Measurements from ENCODE around the gene B4GALT5. TPM values are rescaled to one million over a fixed set of nuclear protein-coding genes. Genes with fewer than 3 reads are reported as not detected.
"Not testable (repeated sequence)": the region's sequence is repeated elsewhere in the genome, so short reads cannot be mapped to it uniquely, and the experiment has no call there.

B4GALT5 gene
- polyA plus RNA-seq, 3 donors = 2.4 to 18.3 (median 2.7) TPM

DNA sequence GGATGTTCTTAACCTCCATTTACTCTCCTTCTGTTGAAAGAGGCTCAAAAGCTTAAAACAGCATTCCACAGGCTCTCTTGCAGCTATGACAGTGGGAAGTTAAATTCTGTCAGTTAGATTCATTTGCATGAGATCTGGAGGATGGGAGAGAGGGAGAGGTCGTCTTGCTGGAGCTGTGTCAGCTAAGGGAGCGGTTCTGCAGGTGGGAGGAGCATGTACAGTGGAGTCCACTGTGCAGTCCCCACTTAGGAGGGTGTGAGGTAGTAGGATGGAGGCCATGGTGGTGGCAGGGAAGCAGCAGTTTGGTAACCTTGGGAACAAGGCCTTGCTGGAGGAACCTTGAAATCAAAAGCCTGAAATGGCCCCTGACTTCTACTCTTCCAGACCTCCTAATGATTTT, 12.0 kb upstream of the B4GALT5 start:
- DNase-seq = no peak
- intact Hi-C loops (cut with micrococcal nuclease) = loop anchor here in 1 of 2 donors (5.0 kb wide), 1 partner anchor 52 kb away; no protein-coding TSS in a partner anchor
- Histone ChIP-seq H3K4me3 (replicated peaks in 1 of 3; ENCODE audit: low read depth in 2 of 3, low read length in 3 of 3) (no peak overlapping the region), H2AFZ (ENCODE audit: insufficient read depth, low read depth, low read length, poor library complexity, severe bottlenecking) (no peak overlapping the region), H3K27ac (ENCODE audit: low read depth in 1 of 2, low read length in 2 of 2) (peak overlapping the region; percentile 3 to 58), H3K79me2 (ENCODE audit: insufficient read depth, low read length) (no peaks in the 10 kb centered on the region), H3K27me3 (ENCODE audit: control insufficient read depth in 2 of 2, insufficient read depth in 2 of 2, low read length in 2 of 2) (no peaks in the 10 kb centered on the region), H3K9me3 (replicated peaks in 1 of 2; ENCODE audit: control insufficient read depth in 1 of 2, insufficient read depth in 1 of 2, low read length in 2 of 2) (peaks cover 0 to 5% of the 10 kb centered on the region in 2 donors), H3K9ac (ENCODE audit: insufficient read depth, low read length, poor library complexity, severe bottlenecking) (no peak overlapping the region), H3K4me2 (replicated peaks; ENCODE audit: extremely low read depth, low read length, poor library complexity, severe bottlenecking) (no peak overlapping the region), H4K20me1 (ENCODE audit: insufficient read depth, low read length) (no peaks in the 10 kb centered on the region), H3K36me3 (replicated peaks in 1 of 2; ENCODE audit: control insufficient read depth in 1 of 2, insufficient read depth in 2 of 2, low read length in 2 of 2) (no peaks in the 10 kb centered on the region), H3K4me1 (ENCODE audit: control insufficient read depth in 1 of 2, insufficient read depth in 2 of 2, low read length in 2 of 2) (peaks cover 54 to 56% of the 10 kb centered on the region in 2 donors)
- TF ChIP-seq, protein P1, sequence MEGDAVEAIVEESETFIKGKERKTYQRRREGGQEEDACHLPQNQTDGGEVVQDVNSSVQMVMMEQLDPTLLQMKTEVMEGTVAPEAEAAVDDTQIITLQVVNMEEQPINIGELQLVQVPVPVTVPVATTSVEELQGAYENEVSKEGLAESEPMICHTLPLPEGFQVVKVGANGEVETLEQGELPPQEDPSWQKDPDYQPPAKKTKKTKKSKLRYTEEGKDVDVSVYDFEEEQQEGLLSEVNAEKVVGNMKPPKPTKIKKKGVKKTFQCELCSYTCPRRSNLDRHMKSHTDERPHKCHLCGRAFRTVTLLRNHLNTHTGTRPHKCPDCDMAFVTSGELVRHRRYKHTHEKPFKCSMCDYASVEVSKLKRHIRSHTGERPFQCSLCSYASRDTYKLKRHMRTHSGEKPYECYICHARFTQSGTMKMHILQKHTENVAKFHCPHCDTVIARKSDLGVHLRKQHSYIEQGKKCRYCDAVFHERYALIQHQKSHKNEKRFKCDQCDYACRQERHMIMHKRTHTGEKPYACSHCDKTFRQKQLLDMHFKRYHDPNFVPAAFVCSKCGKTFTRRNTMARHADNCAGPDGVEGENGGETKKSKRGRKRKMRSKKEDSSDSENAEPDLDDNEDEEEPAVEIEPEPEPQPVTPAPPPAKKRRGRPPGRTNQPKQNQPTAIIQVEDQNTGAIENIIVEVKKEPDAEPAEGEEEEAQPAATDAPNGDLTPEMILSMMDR (IDR thresholded peaks at IDR 0.05) = no peak
- Mint-ChIP-seq H3K27ac (peak overlapping the region in 6 of 7 donors; percentile 53 to 95 (median 90)), H3K27me3 (ENCODE audit: low read depth in 3 of 3) (peaks cover 0 to 3% (median 0%) of the 10 kb centered on the region in 3 donors), H3K4me3 (no peak overlapping the region), H3K4me1 (peaks cover 47% of the 10 kb centered on the region), H3K36me3 (no peaks in the 10 kb centered on the region), H3K9me3 (peaks cover 0 to 2% (median 0%) of the 10 kb centered on the region in 7 donors)
- WGBS (ENCODE audit: insufficient coverage) = 38% methylated on average over 2 of the region's 2 CpGs

DNA sequence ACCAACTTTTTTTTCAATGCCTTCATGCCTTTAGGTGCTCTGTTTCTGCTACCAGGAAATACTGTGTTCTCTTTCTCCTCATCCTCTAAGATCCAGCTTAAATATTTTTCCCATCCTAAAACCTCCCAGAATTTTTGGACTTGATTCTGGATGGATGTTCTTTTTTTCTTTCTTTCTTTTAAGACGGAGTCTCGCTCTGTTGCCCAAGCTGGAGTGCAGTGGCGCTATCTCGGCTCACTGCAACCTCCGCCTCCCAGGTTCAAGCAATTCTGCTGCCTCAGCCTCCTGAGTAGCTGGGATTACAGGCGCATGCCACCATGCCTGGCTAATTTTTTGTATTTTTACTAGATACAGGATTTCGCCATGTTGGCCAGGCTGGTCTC, 11.5 kb upstream of the B4GALT5 start:
- not testable (repeated sequence) for H2AFZ ChIP-seq (ENCODE audit: insufficient read depth, low read depth, low read length, poor library complexity, severe bottlenecking)
- peak overlapping the region; percentile 81 to 95 (median 90) for H3K27ac Mint-ChIP-seq

More for the DNA sequence above, 11.5 kb upstream of the B4GALT5 start:
- H3K36me3 ChIP-seq (replicated peaks in 1 of 2; ENCODE audit: control insufficient read depth in 1 of 2, insufficient read depth in 2 of 2, low read length in 2 of 2); H3K36me3 Mint-ChIP-seq; H4K20me1 ChIP-seq (ENCODE audit: insufficient read depth, low read length); H3K27me3 Mint-ChIP-seq (ENCODE audit: low read depth in 3 of 3); H3K27me3 ChIP-seq (ENCODE audit: control insufficient read depth in 2 of 2, insufficient read depth in 2 of 2, low read length in 2 of 2); H3K9me3 ChIP-seq (replicated peaks in 1 of 2; ENCODE audit: control insufficient read depth in 1 of 2, insufficient read depth in 1 of 2, low read length in 2 of 2); DNase-seq; H3K79me2 ChIP-seq (ENCODE audit: insufficient read depth, low read length); H3K9me3 Mint-ChIP-seq: not testable (repeated sequence)
- Mint-ChIP-seq H3K4me3 (peak overlapping the region; percentile 47 to 55), H3K4me1 (peaks cover 50% of the 10 kb centered on the region)
- intact Hi-C loops (cut with micrococcal nuclease) = loop anchor here in 1 of 2 donors (5.0 kb wide), 1 partner anchor 52 kb away; no protein-coding TSS in a partner anchor
- H3K4me1 ChIP-seq (ENCODE audit: control insufficient read depth in 1 of 2, insufficient read depth in 2 of 2, low read length in 2 of 2) = peaks cover 54 to 56% of the 10 kb centered on the region in 2 donors
- H3K9ac ChIP-seq (ENCODE audit: insufficient read depth, low read length, poor library complexity, severe bottlenecking) = peak overlapping the region; percentile 12
- H3K27ac ChIP-seq (ENCODE audit: low read depth in 1 of 2, low read length in 2 of 2) = peak overlapping the region; percentile 58 to 65
- 100% methylated on average over 3 of the region's 7 CpGs for WGBS (ENCODE audit: insufficient coverage)
- peak overlapping the region in 1 of 3 experiments; percentile 0 for H3K4me3 ChIP-seq (replicated peaks in 1 of 3; ENCODE audit: low read depth in 2 of 3, low read length in 3 of 3)
- peak overlapping the region; percentile 12 for H3K4me2 ChIP-seq (replicated peaks; ENCODE audit: extremely low read depth, low read length, poor library complexity, severe bottlenecking)

Measured in CD14-positive monocyte (primary cell).